Gastroesophageal sphincter (tissue), 4 donors: ENCODE measurements around the gene CUL5. TPM values are rescaled to one million over a fixed set of nuclear protein-coding genes. Genes with fewer than 3 reads are reported as not detected.

Experiments
- ATAC-seq: fragments of 150-250 bp; one replicate; pipeline ENCODE4 v1.9.1; 2016; ENCODE audit warnings: mild to moderate bottlenecking, moderate library complexity
- H3K27ac ChIP-seq, 4 donors: fragments of 200-600 bp; sonication (generic) in 3 of 4; 1 replicate in 3 of 4; 2 replicates in 1 of 4; pipeline ENCODE4 v1.5.1; 2016 to 2019
- H3K27me3 ChIP-seq: fragments of 200-600 bp; sonication (generic); one replicate; pipeline ENCODE4 v1.5.1; 2019
- H3K36me3 ChIP-seq, 2 donors: fragments of 200-600 bp; sonication (generic); one replicate each; pipeline ENCODE4 v1.5.1; 2019; ENCODE audit warnings: control low read depth in 1 of 2
- H3K4me1 ChIP-seq, 3 donors: fragments of 200-600 bp; sonication (generic); 1 replicate in 2 of 3; 2 replicates in 1 of 3; pipeline ENCODE4 v1.5.1; 2016 to 2019; ENCODE audit warnings: control low read depth in 2 of 3
- H3K4me3 ChIP-seq, 2 donors: fragments of 200-600 bp; sonication (generic); one replicate each; pipeline ENCODE4 v1.5.1; 2019; ENCODE audit warnings: mild to moderate bottlenecking in 1 of 2, moderate library complexity in 1 of 2
- H3K9me3 ChIP-seq, 3 donors: fragments of 200-600 bp; sonication (generic); one replicate each; pipeline ENCODE4 v1.5.1; 2017 to 2019; ENCODE audit warnings: control low read depth in 2 of 3
- CTCF ChIP-seq, 4 experiments: fragments of 200-600 bp in 2 of 4; fragments of 450-650 bp in 2 of 4; sonication (generic) in 1 of 4; IDR thresholded peaks; one replicate each; pipeline ENCODE4 v1.5.1; 2017 to 2019; ENCODE audit warnings: antibody characterized with exemption in 4 of 4, mild to moderate bottlenecking in 2 of 4, moderate library complexity in 2 of 4
- EP300 ChIP-seq: sonication (generic); formaldehyde crosslinking; IDR thresholded peaks from one replicate; pipeline ENCODE4 v1.6.1; 2017; ENCODE audit warnings: antibody characterized with exemption, mild to moderate bottlenecking
- POLR2A ChIP-seq, 2 donors: fragments of 450-650 bp; IDR thresholded peaks; one replicate each; pipeline ENCODE4 v1.6.1; 2017; ENCODE audit warnings: antibody characterized with exemption in 2 of 2, mild to moderate bottlenecking in 2 of 2, moderate library complexity in 1 of 2
- POLR2AphosphoS5 ChIP-seq: sonication (generic); formaldehyde crosslinking; IDR thresholded peaks from one replicate; pipeline ENCODE4 v1.6.1; 2017; ENCODE audit warnings: antibody characterized with exemption
- WGBS, 2 donors: methylation state at CpG; one replicate each; pipeline ENCODE4 v1.1.5; 2018; ENCODE audit warnings: low coverage in 1 of 2; 5-methylcytosine and 5-hydroxymethylcytosine counted together
- total RNA-seq, 4 donors: library from RNA; depleted of rRNA; stranded (reverse); fragments of >200 nt; gene quantifications; one replicate each; pipeline ENCODE4 v1.1.0, GENCODE V29; 2016

CUL5 gene
- total RNA-seq, 4 donors from 2014 or later = 33.0 to 38.8 (median 33.8) TPM

GRCh38 chr11:108032800-108033199, 24.1 kb downstream of the CUL5 start:
- 71 to 80% methylated on average over 1 of the region's 1 CpG for WGBS, 2 donors
- ATAC-seq = no peak
- H3K4me1 ChIP-seq = peaks cover 0 to 32% (median 0%) of the 10 kb centered on the region in 3 donors
- H3K4me3 ChIP-seq = no peak overlapping the region
- no peak for TF ChIP-seq POLR2AphosphoS5
- TF ChIP-seq POLR2A (IDR thresholded peaks at IDR 0.05) = no peak
- no peak for TF ChIP-seq CTCF (IDR thresholded peaks at IDR 0.05)
- no peak for TF ChIP-seq EP300
- H3K9me3 ChIP-seq = no peaks in the 10 kb centered on the region
- H3K27ac ChIP-seq = no peak overlapping the region
- H3K27me3 ChIP-seq = no peaks in the 10 kb centered on the region
- H3K36me3 ChIP-seq = peaks cover 3 to 40% of the 10 kb centered on the region in 2 donors

- no peaks in the 10 kb centered on the region for H3K27me3 ChIP-seq
- TF ChIP-seq CTCF (IDR thresholded peaks at IDR 0.05) = no peak
- no peak for TF ChIP-seq POLR2AphosphoS5
- TF ChIP-seq POLR2A (IDR thresholded peaks at IDR 0.05) = no peak
- TF ChIP-seq EP300 = no peak
- no peaks in the 10 kb centered on the region for H3K9me3 ChIP-seq
- H3K4me1 ChIP-seq = peaks cover 0 to 35% (median 0%) of the 10 kb centered on the region in 3 donors
- 100% methylated on average over 1 of the region's 1 CpG for WGBS, 2 donors
- H3K4me3 ChIP-seq = no peak overlapping the region
- H3K27ac ChIP-seq = no peak overlapping the region
- no peak for ATAC-seq
- H3K36me3 ChIP-seq = peaks cover 3 to 40% of the 10 kb centered on the region in 2 donors
These were observed 25.3 kb downstream of the CUL5 start for GRCh38 chr11:108034034-108034433.

- H3K36me3 ChIP-seq = peaks cover 3 to 42% of the 10 kb centered on the region in 2 donors
- TF ChIP-seq EP300 (no peak), POLR2AphosphoS5 (no peak), POLR2A (IDR thresholded peaks at IDR 0.05) (no peak), CTCF (IDR thresholded peaks at IDR 0.05) (no peak)
- 90 to 100% methylated on average over 1 of the region's 1 CpG for WGBS, 2 donors
These were observed 26.3 kb downstream of the CUL5 start for GRCh38 chr11:108034952-108035351.

GRCh38 chr11:108035690-108036089, 27.0 kb downstream of the CUL5 start:
- WGBS, 2 donors = 55 to 85% methylated on average over 3 to 4 of the region's 4 CpGs
- Histone ChIP-seq H3K9me3 (no peaks in the 10 kb centered on the region), H3K27ac (no peak overlapping the region), H3K36me3 (peaks cover 3 to 49% of the 10 kb centered on the region in 2 donors), H3K27me3 (no peaks in the 10 kb centered on the region), H3K4me1 (peaks cover 0 to 35% (median 0%) of the 10 kb centered on the region in 3 donors), H3K4me3 (no peak overlapping the region)
- no peak for TF ChIP-seq EP300
- no peak for TF ChIP-seq CTCF (IDR thresholded peaks at IDR 0.05)
- no peak for TF ChIP-seq POLR2A (IDR thresholded peaks at IDR 0.05)
- TF ChIP-seq POLR2AphosphoS5 = no peak
- ATAC-seq = no peak

More at GRCh38 chr11:108034952-108035351, 26.3 kb downstream of the CUL5 start:
- no peaks in the 10 kb centered on the region for H3K27me3 ChIP-seq
- ATAC-seq = no peak
- no peak overlapping the region for H3K27ac ChIP-seq
- no peak overlapping the region for H3K4me3 ChIP-seq
- H3K9me3 ChIP-seq = no peaks in the 10 kb centered on the region
- peaks cover 0 to 35% (median 0%) of the 10 kb centered on the region in 3 donors for H3K4me1 ChIP-seq

GRCh38 chr11:108037211-108037610, 28.5 kb downstream of the CUL5 start:
- Histone ChIP-seq H3K27me3 (no peaks in the 10 kb centered on the region), H3K9me3 (no peaks in the 10 kb centered on the region), H3K36me3 (peaks cover 3 to 61% of the 10 kb centered on the region in 2 donors), H3K27ac (no peak overlapping the region), H3K4me3 (no peak overlapping the region), H3K4me1 (peaks cover 0 to 35% (median 0%) of the 10 kb centered on the region in 3 donors)
- WGBS, 2 donors = 57 to 76% methylated on average over 2 of the region's 2 CpGs
- TF ChIP-seq POLR2A (IDR thresholded peaks at IDR 0.05) = no peak
- TF ChIP-seq EP300 = no peak
- no peak for TF ChIP-seq POLR2AphosphoS5
- no peak for ATAC-seq
